Fibroblast of the aortic adventitia (primary cell): ENCODE results near the gene VTA1. TPM values are rescaled to one million over a fixed set of nuclear protein-coding genes. Genes with fewer than 3 reads are reported as not detected.
"Not testable (repeated sequence)": the region's sequence is repeated elsewhere in the genome, so short reads cannot be mapped to it uniquely, and the experiment has no call there.

ENCODE experiments used
- DNase-seq: peaks from one replicate; pipeline ENCODE4 v3.0.0-alpha.2; 2010; ENCODE audit warnings: low read depth
- H3K4me3 ChIP-seq: 2 replicates; pipeline ENCODE4 v1.5.1; 2011; ENCODE audit warnings: low read depth, mild to moderate bottlenecking, control low read depth, low read length, moderate library complexity
- CTCF ChIP-seq: IDR thresholded peaks from 2 replicates; pipeline ENCODE4 v1.5.1; 2011; ENCODE audit warnings: mild to moderate bottlenecking, low read length, control low read depth, inconsistent platforms; ENCODE audit not compliant: insufficient read depth
- total RNA-seq: library from RNA; depleted of rRNA; stranded (reverse); fragments of >200 nt; gene quantifications from 2 replicates; pipeline ENCODE4 v1.2.3, GENCODE V29; 2012; ENCODE audit warnings: low replicate concordance

The VTA1 gene
- total RNA-seq = 24.1 and 95.2 TPM in 2 replicates

GRCh38 chr6:142146828-142147662 is at the start of gene VTA1, which contains the start of gene NMBR:
Gene VTA1 (plus strand): TSS chr6:142147263. CDS start chr6:142147288, 25 bp downstream.
Gene NMBR (minus strand): TSS chr6:142147122. CDS start chr6:142088658, 58,464 bp downstream.
- peak; percentile 100 for DNase-seq
- peak within 1 kb of the TSS; percentile 94 for H3K4me3 ChIP-seq
- TF ChIP-seq CTCF = peak; percentile 97

- DNase-seq = not testable (repeated sequence)
These were observed 42.2 kb upstream of the VTA1 start for GRCh38 chr6:142104820-142105219.

GRCh38 chr6:142110820-142111219 is 36.2 kb upstream of the VTA1 start:
- not testable (repeated sequence) for H3K4me3 ChIP-seq, DNase-seq

More at GRCh38 chr6:142104820-142105219, 42.2 kb upstream of the VTA1 start:
- not testable (repeated sequence) for H3K4me3 ChIP-seq

GRCh38 chr6:142112451-142113061 is 34.5 kb upstream of the VTA1 start:
- peak; percentile 86 for DNase-seq
- H3K4me3 ChIP-seq = no peak overlapping the region
- peak; percentile 78 for TF ChIP-seq CTCF

GRCh38 chr6:142117366-142117765 is 29.7 kb upstream of the VTA1 start:
- H3K4me3 ChIP-seq = no peak overlapping the region
- no peak for DNase-seq
- no peak for TF ChIP-seq CTCF

GRCh38 chr6:142118328-142118727 is 28.7 kb upstream of the VTA1 start:
- H3K4me3 ChIP-seq = no peak overlapping the region
- DNase-seq = no peak
- TF ChIP-seq CTCF = no peak

- peak; percentile 22 for DNase-seq
These were observed 28.1 kb upstream of the VTA1 start for GRCh38 chr6:142118925-142119324.

More at GRCh38 chr6:142118925-142119324, 28.1 kb upstream of the VTA1 start:
- H3K4me3 ChIP-seq = no peak overlapping the region
- TF ChIP-seq CTCF = no peak
